ENCODE data around the gene TMEM259. TPM values are rescaled to one million over a fixed set of nuclear protein-coding genes. Genes with fewer than 3 reads are reported as not detected.

TMEM259 gene
- total RNA-seq, 2 donors from 2014 or later = 142 to 306 TPM

DNA sequence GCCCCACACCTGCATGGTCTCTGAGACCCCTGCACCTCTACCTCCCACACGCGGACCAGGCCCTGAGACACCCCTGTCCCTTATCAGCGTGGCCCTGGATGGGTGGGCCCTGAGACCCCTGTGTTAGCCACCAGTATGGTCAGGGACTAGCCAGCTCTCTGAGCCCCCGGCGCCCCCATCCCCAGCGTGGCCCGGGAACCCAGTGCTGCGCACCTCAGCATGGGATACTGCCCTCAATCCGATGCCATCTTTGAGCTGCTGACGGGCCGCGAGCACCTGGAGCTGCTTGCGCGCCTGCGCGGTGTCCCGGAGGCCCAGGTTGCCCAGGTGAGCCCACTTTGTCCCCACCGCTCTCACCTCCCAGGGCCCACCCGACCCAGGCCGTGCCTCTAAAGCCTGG, 41.1 kb upstream of the TMEM259 start:
- TF ChIP-seq, protein P1, sequence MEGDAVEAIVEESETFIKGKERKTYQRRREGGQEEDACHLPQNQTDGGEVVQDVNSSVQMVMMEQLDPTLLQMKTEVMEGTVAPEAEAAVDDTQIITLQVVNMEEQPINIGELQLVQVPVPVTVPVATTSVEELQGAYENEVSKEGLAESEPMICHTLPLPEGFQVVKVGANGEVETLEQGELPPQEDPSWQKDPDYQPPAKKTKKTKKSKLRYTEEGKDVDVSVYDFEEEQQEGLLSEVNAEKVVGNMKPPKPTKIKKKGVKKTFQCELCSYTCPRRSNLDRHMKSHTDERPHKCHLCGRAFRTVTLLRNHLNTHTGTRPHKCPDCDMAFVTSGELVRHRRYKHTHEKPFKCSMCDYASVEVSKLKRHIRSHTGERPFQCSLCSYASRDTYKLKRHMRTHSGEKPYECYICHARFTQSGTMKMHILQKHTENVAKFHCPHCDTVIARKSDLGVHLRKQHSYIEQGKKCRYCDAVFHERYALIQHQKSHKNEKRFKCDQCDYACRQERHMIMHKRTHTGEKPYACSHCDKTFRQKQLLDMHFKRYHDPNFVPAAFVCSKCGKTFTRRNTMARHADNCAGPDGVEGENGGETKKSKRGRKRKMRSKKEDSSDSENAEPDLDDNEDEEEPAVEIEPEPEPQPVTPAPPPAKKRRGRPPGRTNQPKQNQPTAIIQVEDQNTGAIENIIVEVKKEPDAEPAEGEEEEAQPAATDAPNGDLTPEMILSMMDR (IDR thresholded peaks at IDR 0.05) = no peak
- TF ChIP-seq POLR2A (IDR thresholded peaks at IDR 0.05) = no peak
- H3K4me3 ChIP-seq = no peak overlapping the region
- H3K27ac ChIP-seq = no peak overlapping the region
- peaks cover 30% of the 10 kb centered on the region for H3K4me1 ChIP-seq
- ATAC-seq (no peak), DNase-seq (no peak)
- WGBS, 2 donors = 95% methylated on average over 16 to 20 of the region's 20 CpGs
- intact Hi-C loops (cut with DNase I) = no loop called here
- H3K27me3 ChIP-seq = peaks cover 0 to 8% of the 10 kb centered on the region in 2 donors
- no peaks in the 10 kb centered on the region for H3K9me3 ChIP-seq
- H3K36me3 ChIP-seq (replicated peaks in 1 of 2; ENCODE audit: insufficient read depth in 1 of 2, low read depth in 2 of 2) = no peaks in the 10 kb centered on the region

DNA sequence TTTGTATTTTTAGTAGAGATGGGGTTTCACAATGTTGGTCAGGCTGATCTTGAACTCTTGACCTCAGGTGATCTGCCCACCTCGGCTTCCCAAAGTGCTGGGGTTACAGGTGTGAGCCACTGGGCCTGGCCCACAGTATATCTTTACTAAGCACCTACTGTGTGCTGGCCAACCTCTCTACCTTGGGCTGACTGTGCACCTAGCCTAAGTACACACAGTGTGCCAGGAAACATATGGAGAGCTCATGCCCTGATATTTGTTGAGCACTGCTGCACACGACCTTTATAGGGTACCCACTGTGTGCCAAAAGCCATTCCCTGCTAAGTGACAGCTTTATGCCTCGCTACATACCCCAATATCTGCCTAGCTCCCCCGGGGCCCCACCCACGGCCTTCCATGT, 39.8 kb upstream of the TMEM259 start:
- H3K36me3 ChIP-seq (replicated peaks in 1 of 2; ENCODE audit: insufficient read depth in 1 of 2, low read depth in 2 of 2) = no peaks in the 10 kb centered on the region
- no peak overlapping the region for H3K27ac ChIP-seq
- 77 to 89% methylated on average over 1 to 5 of the region's 5 CpGs for WGBS, 2 donors
- TF ChIP-seq, protein P1 (IDR thresholded peaks at IDR 0.05) = no peak
- no peak for TF ChIP-seq POLR2A (IDR thresholded peaks at IDR 0.05)
- H3K4me1 ChIP-seq = peaks cover 17% of the 10 kb centered on the region
- H3K9me3 ChIP-seq = no peaks in the 10 kb centered on the region
- H3K4me3 ChIP-seq = no peak overlapping the region
- ATAC-seq (no peak), DNase-seq (no peak)
- intact Hi-C loops (cut with DNase I) = no loop called here
- no peaks in the 10 kb centered on the region for H3K27me3 ChIP-seq

DNA sequence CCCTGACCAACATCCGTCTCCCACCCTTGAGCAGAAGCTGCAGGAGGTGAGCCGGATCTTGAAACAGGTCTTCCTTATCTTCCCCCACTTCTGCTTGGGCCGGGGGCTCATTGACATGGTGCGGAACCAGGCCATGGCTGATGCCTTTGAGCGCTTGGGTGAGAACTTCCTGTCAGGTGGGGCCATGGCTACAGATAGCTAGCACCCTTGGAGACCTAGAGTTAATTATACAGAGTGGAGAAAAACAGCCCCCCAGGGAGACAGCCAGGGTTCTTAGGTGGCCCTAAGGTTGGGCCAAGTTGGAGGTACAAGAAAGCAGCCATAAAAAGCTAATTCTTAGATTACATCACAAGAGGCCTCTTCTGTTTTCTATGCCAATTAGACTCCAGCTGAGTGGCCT, 37.2 kb upstream of the TMEM259 start:
- TF ChIP-seq, protein P1 (IDR thresholded peaks at IDR 0.05) = no peak
- TF ChIP-seq POLR2A (IDR thresholded peaks at IDR 0.05) = no peak
- H3K9me3 ChIP-seq = no peaks in the 10 kb centered on the region
- H3K27me3 ChIP-seq = no peaks in the 10 kb centered on the region
- intact Hi-C loops (cut with DNase I) = no loop called here
- no peaks in the 10 kb centered on the region for H3K4me1 ChIP-seq
- no peak overlapping the region for H3K4me3 ChIP-seq
- no peak overlapping the region for H3K27ac ChIP-seq
- no peaks in the 10 kb centered on the region for H3K36me3 ChIP-seq (replicated peaks in 1 of 2; ENCODE audit: insufficient read depth in 1 of 2, low read depth in 2 of 2)
- no peak for ATAC-seq
- WGBS, 2 donors = 92 to 93% methylated on average over 4 to 5 of the region's 5 CpGs
- DNase-seq = no peak

DNA sequence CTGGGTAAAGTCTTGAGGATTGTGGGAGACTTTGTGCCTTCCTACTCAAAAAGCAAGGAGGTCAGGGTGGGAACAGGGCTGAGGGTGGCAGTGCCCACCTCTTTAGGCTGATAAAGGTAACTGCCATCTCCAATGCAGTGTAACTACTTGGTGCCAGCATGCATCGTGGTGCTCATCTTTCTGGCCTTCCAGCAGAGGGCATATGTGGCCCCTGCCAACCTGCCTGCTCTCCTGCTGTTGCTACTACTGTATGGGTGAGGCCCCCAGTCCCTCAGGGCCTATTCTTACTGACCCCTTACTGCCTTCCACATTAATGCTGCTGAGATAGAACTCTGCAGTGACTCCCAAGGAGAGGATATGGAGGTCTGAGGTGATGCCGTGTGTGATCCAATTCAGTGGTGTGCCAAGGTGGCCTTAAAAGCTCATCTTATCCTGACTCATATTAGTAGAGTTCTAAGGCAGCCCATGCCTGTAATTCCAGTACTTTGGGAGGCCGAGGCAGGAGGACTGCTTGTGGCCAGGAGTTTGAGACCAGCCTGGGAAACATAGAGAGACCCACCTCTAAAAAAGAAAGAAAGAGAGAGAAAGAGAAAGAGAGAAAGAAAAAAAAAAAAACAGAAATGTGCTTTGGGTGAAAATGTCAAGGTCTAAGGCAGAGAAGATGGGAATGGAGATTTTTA, 36.4 kb upstream of the TMEM259 start:
- no peak for ATAC-seq
- 53 to 69% methylated on average over 2 to 3 of the region's 3 CpGs for WGBS, 2 donors

More for the DNA sequence above, 36.4 kb upstream of the TMEM259 start:
- Histone ChIP-seq H3K27me3 (no peaks in the 10 kb centered on the region), H3K9me3 (no peaks in the 10 kb centered on the region), H3K4me3 (no peak overlapping the region), H3K36me3 (replicated peaks in 1 of 2; ENCODE audit: insufficient read depth in 1 of 2, low read depth in 2 of 2) (no peaks in the 10 kb centered on the region), H3K27ac (no peak overlapping the region), H3K4me1 (no peaks in the 10 kb centered on the region)
- TF ChIP-seq, protein P1 (IDR thresholded peaks at IDR 0.05) = no peak
- TF ChIP-seq POLR2A (IDR thresholded peaks at IDR 0.05) = no peak
- intact Hi-C loops (cut with DNase I) = no loop called here
- DNase-seq = no peak

Measured in body of pancreas (tissue), 4 donors.